Activated naive CD4-positive, alpha-beta T cell treated with anti-CD3 and anti-CD28 coated beads, Interleukin-2, amount 10 ng/mL, durations not matched to agents 7 days and 5 days (primary cell): ENCODE data around the gene TOMM6.

Experiments
- CTCF ChIA-PET: fragments of 350-600 bp; sonication (Branson Sonifier 250); formaldehyde crosslinking; loops from one replicate; lab custom pipeline; 2021; ENCODE audit warnings: antibody characterized with exemption; lab: Charles Lee
- DNase-seq: peaks from one replicate; pipeline ENCODE4 v3.0.0-alpha.2; 2020
- H3K27ac Mint-ChIP-seq: one replicate; pipeline ENCODE4 v1.8.0; 2021; ENCODE audit warnings: mild to moderate bottlenecking, moderate library complexity, mixed read lengths
- H3K27me3 Mint-ChIP-seq: one replicate; pipeline ENCODE4 v1.8.0; 2021; ENCODE audit warnings: mild to moderate bottlenecking, mixed read lengths
- H3K36me3 Mint-ChIP-seq: one replicate; pipeline ENCODE4 v1.8.0; 2021; ENCODE audit warnings: mixed read lengths
- H3K4me1 Mint-ChIP-seq: one replicate; pipeline ENCODE4 v1.8.0; 2021; ENCODE audit warnings: mixed read lengths
- H3K4me3 Mint-ChIP-seq: one replicate; pipeline ENCODE4 v1.8.0; 2021; ENCODE audit warnings: mild to moderate bottlenecking, moderate library complexity, mixed read lengths
- H3K9me3 Mint-ChIP-seq: one replicate; pipeline ENCODE4 v1.8.0; 2021; ENCODE audit warnings: mixed read lengths

TOMM6 gene

DNA sequence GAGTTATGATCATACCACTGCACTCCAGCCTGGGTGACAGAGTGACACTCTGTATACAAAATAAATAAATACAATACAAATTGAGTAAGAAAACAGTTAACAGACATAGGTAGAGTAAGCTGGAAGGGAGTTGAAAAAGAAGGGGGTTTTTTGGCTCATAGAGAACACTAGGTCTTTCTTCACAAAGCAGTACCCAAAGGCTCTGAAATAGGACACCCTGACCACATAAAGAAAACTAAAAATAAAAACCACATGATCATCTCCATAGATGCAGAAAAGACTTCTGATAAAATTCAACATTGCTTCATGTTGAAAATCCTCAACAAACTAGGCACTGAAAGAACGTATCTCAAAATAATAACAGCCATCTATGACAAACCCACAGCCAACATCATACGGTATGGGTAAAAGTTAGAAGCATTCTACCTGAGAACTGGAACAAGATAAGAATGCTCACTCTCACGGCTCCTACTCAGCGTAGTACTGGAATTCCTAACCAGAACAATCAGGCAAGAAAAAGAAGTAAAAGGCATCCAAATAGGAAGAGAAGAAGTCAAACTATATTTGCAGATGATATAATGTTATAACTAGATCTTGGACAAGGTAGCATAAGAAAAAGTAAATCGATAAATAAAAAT is 48.6 kb downstream of the TOMM6 start:
- H3K4me3 Mint-ChIP-seq: no peak overlapping the region
- H3K4me1 Mint-ChIP-seq: peaks cover 3% of the 10 kb centered on the region
- no peak for DNase-seq
- CTCF ChIA-PET: interaction anchor here (1.2 kb wide), 1 partner anchor 208 kb away, joined by 4 read pairs; no protein-coding TSS in a partner anchor
- H3K27me3 Mint-ChIP-seq: no peaks in the 10 kb centered on the region
- no peak overlapping the region for H3K27ac Mint-ChIP-seq
- H3K9me3 Mint-ChIP-seq: no peaks in the 10 kb centered on the region
- H3K36me3 Mint-ChIP-seq: no peaks in the 10 kb centered on the region

DNA sequence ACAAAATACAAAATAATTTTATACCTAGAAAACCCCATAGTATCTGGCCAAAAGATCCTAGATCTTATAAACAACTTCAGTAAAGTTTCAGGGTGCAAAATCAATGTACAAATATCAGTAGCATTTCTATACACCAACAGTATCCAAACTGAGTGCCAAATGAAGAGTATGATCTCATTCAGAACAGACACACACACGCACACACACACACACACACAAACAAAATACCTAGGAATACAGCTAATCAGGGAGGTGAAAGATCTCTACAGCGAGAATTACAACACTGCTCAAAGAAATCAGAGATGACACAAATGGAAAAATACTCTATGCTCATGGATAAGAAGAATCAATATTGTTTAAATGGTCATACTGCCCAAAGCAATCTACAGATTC is 49.2 kb downstream of the TOMM6 start:
- Mint-ChIP-seq H3K27me3 (no peaks in the 10 kb centered on the region), H3K4me3 (no peak overlapping the region), H3K9me3 (no peaks in the 10 kb centered on the region), H3K36me3 (no peaks in the 10 kb centered on the region), H3K27ac (no peak overlapping the region), H3K4me1 (peaks cover 3% of the 10 kb centered on the region)
- CTCF ChIA-PET: no interaction called here
- DNase-seq: no peak
